K562 (cell line): ENCODE results near the gene AGPAT2. TPM values are rescaled to one million over a fixed set of nuclear protein-coding genes. Genes with fewer than 3 reads are reported as not detected.

ENCODE experiments used
- ARID1B ChIP-seq: fragments of 450-650 bp; IDR thresholded peaks from 2 replicates; pipeline ENCODE4 v1.6.1; 2016; ENCODE audit warnings: antibody characterized with exemption, mild to moderate bottlenecking, inconsistent platforms
- CBX8 ChIP-seq: fragments of 200-600 bp; sonication (generic); IDR thresholded peaks from 2 replicates; pipeline ENCODE4 v1.6.1; 2012; ENCODE audit warnings: borderline replicate concordance, mixed run types, low read depth, mild to moderate bottlenecking, moderate library complexity, mixed read lengths, low read length, control low read depth, inconsistent platforms; ENCODE audit not compliant: poor library complexity, severe bottlenecking; ENCODE audit errors: extremely low read depth
- CHD7 ChIP-seq: fragments of 200-600 bp; sonication (generic); IDR thresholded peaks from one replicate; pipeline ENCODE4 v1.6.1; 2012; ENCODE audit warnings: mild to moderate bottlenecking, low read depth, low read length, inconsistent platforms
- HIVEP1 ChIP-seq: fragments of 250-450 bp; sonication (Bioruptor Pico); IDR thresholded peaks from 2 replicates; pipeline ENCODE4 v1.4.0; 2020; ENCODE audit warnings: mild to moderate bottlenecking
- JUND ChIP-seq, 2 experiments: IDR thresholded peaks; 2 replicates in 1 of 2; 3 replicates in 1 of 2; pipeline ENCODE4 v1.6.1; 2011; ENCODE audit warnings: borderline replicate concordance in 2 of 2, low read depth in 2 of 2, low read length in 2 of 2, improper control_type of control experiment in 1 of 2, missing biosample characterization in 1 of 2, missing genetic modification characterization in 1 of 2, missing genetic modification reagents in 1 of 2
- TEAD1 ChIP-seq, 2 experiments: fragments of 450-650 bp in 1 of 2; sonication (generic) in 1 of 2; formaldehyde crosslinking; IDR thresholded peaks; 2 replicates each; pipeline versions ENCODE4 v1.4.0 to v1.8.0; 2020 to 2022; ENCODE audit warnings: mild to moderate bottlenecking in 2 of 2, missing genetic modification reagents in 1 of 2
- ZNF121 ChIP-seq: sonication (generic); formaldehyde crosslinking; conservative IDR thresholded peaks from 2 replicates; pipeline ENCODE4 v1.8.0; 2022; ENCODE audit warnings: missing genetic modification reagents
- ZNF197 ChIP-seq: fragments of 200-800 bp; sonication (Bioruptor generic); IDR thresholded peaks from 2 replicates; pipeline ENCODE4 v1.6.1; 2016; ENCODE audit warnings: low read depth, missing genetic modification characterization, missing compliant biosample characterization
- polyA plus RNA-seq, 8 experiments: library from polyadenylated mRNA; depleted of rRNA in 4 of 8; stranded (reverse) in 5 of 8; unstranded in 3 of 8; fragments of >200 nt; fragmentation: Nextera tagmentation in 2 of 8; fragmentation: Illumina TruSeq in 1 of 8; extraction: Ambion mirVana in 2 of 8; extraction: Trizol in 1 of 8; gene quantifications; 2 replicates each; pipeline versions ENCODE4 v1.2.1 to v1.2.3, GENCODE V29; 2011 to 2014; ENCODE audit warnings: inconsistent platforms in 1 of 8, missing spikeins in 1 of 8
- total RNA-seq, 7 experiments: library from RNA; depleted of rRNA in 6 of 7; stranded (reverse); fragments of >200 nt in 6 of 7; fragmentation: Illumina TruSeq in 2 of 7; extraction: Trizol in 2 of 7; gene quantifications; 2 replicates each; pipeline versions ENCODE4 v1.2.1 to v1.2.3, GENCODE V29; 2011 to 2021; ENCODE audit warnings: low replicate concordance in 1 of 7
- TF ChIP-seq, protein P1 (sequence below): fragments of 250-450 bp; sonication (Bioruptor Pico); IDR thresholded peaks from 2 replicates; pipeline ENCODE4 v1.5.0; 2021; ENCODE audit warnings: mild to moderate bottlenecking, moderate library complexity

The AGPAT2 gene
- total and polyA plus RNA-seq, 9 of the 15 experiments (the other 6 are each of a cell fraction or from before 2014, with no cell fraction given), result 0.13 to 54.5 (median 23.9) TPM

DNA sequence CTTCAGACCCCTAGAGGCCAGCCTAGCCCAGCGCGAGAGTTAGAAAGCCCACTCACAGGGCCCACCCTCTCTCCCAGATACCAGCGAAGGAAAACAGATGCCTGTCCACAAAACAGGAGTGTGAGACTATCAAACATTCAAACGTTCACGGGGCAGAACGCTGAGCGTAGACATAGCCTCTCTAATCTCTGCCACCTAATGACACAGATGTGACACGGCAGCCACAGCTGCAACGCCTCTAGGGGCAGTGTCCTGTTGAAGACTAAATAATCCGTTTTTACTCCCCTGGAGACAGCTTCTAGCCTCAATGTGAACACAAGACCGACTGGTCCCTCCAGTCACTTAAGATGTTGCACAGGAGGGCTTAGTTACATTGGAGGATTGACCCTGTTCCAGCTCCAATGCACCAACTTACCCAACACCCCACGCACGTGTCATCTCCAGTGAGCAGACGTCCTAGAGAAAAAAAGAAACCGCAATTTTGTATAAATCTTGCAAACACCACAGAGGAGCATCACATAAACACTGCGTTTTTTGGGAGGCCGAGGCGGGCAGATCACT lies 39.5 kb upstream of the AGPAT2 start (continued):
- TF ChIP-seq CHD7 (no peak), ZNF121 (CRISPR knock-in tag) (no peak), HIVEP1 (CRISPR knock-in tag) (no peak), TEAD1 (CRISPR knock-in tag; IDR thresholded peaks at IDR 0.05) (no peak), CBX8 (no peak), ZNF197 (CRISPR knock-in tag) (no peak), JUND (IDR thresholded peaks at IDR 0.05; ENCODE audit: borderline replicate concordance, low read depth, low read length) (no peak), JUND (tag; IDR thresholded peaks at IDR 0.05; ENCODE audit: borderline replicate concordance, low read depth, low read length) (no peak), ARID1B (0 out of 2 replicates have a peak, but pooled peaks have one; percentile 29)
- TF ChIP-seq, protein P1, sequence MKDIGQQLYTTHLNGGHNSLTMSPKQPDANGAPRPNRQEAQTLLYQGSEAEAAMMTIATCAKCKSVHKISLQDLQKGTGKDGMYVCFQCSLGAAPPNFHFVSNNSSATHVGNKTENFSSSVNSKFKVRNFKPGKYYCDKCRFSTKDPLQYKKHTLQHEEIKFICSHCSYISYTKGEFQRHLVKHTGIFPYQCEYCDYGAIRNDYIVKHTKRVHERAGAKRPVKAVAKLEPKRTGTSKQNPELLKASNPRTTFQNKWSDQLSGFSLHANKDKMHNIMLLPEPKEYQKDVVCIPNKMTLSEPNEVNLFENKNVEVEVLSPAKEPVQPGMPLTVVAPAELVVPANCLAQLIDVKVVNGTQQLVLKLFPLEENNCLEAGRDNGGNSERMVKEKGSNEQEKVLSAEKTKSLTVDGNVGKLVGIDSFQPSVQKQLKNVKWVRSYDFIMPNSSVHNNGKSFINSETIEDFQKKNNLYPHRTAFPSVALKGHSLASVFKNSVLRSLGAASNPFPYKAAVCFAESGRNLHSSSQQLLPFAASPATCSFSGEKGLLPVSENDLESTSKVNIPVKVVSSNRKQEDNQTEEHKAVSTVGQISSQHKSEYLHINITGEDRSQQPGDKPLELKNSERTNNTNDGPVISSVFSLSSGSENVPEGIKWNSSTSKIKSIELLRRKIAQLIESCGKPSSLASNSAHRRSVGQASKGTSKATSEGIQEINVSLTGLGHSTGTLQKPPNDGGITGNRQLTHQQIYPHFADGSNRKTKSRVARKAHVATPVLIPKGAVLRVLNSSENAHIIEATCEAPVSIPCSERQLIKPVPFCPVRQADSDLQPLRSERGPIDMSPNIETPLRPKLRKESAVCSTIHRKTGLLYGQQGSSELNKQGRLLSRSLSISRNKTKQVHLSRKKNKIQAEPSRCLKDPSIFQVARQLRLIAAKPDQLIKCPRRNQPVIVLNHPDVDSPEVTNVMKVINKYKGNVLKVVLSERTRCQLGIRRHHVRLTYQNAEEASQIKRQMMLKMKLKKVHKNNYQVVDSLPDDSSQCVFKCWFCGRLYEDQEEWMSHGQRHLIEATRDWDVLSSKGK (CRISPR knock-in tag), result no peak
